Epidermal melanocyte (primary cell): ENCODE measurements around the gene SFMBT2.
"Not testable (repeated sequence)": the region's sequence is repeated elsewhere in the genome, so short reads cannot be mapped to it uniquely, and the experiment has no call there.

Source experiments
- DNase-seq: peaks from one replicate; pipeline ENCODE4 v3.0.0; 2011; ENCODE audit warnings: low spot score; ENCODE audit not compliant: insufficient read length

SFMBT2 gene

GRCh38 chr10:7401782-7402181 is 9.1 kb downstream of the SFMBT2 start:
- DNase-seq: no peak

GRCh38 chr10:7401156-7401555 is 9.7 kb downstream of the SFMBT2 start:
- DNase-seq: no peak

- no peak for DNase-seq
These were observed 10.6 kb downstream of the SFMBT2 start for GRCh38 chr10:7400068-7400715.

GRCh38 chr10:7399533-7399932 is 11.3 kb downstream of the SFMBT2 start:
- no peak for DNase-seq

- no peak for DNase-seq
These were observed 13.5 kb downstream of the SFMBT2 start for GRCh38 chr10:7397049-7398035.

GRCh38 chr10:7392301-7392700 is 18.5 kb downstream of the SFMBT2 start:
- DNase-seq: not testable (repeated sequence)

GRCh38 chr10:7391748-7392147 is 19.1 kb downstream of the SFMBT2 start:
- no peak for DNase-seq

- DNase-seq: not testable (repeated sequence)
These were observed 20.1 kb downstream of the SFMBT2 start for GRCh38 chr10:7390689-7391110.

GRCh38 chr10:7389844-7390243 is 21.0 kb downstream of the SFMBT2 start:
- no peak for DNase-seq

- no peak for DNase-seq
These were observed 21.5 kb downstream of the SFMBT2 start for GRCh38 chr10:7389346-7389745.

- DNase-seq: no peak
These were observed 22.2 kb downstream of the SFMBT2 start for GRCh38 chr10:7388602-7389001.

GRCh38 chr10:7388149-7388548 is 22.7 kb downstream of the SFMBT2 start:
- DNase-seq: not testable (repeated sequence)

GRCh38 chr10:7385114-7385513 is 25.7 kb downstream of the SFMBT2 start:
- no peak for DNase-seq

GRCh38 chr10:7383442-7383841 is 27.4 kb downstream of the SFMBT2 start:
- no peak for DNase-seq

GRCh38 chr10:7380704-7381241 is 30.1 kb downstream of the SFMBT2 start:
- DNase-seq: no peak

GRCh38 chr10:7378602-7379403 is 32.0 kb downstream of the SFMBT2 start:
- DNase-seq: no peak

GRCh38 chr10:7377614-7378248 is 33.1 kb downstream of the SFMBT2 start:
- DNase-seq: no peak

GRCh38 chr10:7374795-7375194 is 36.0 kb downstream of the SFMBT2 start:
- no peak for DNase-seq

GRCh38 chr10:7373039-7373438 is 37.8 kb downstream of the SFMBT2 start:
- DNase-seq: no peak

GRCh38 chr10:7372504-7372903 is 38.3 kb downstream of the SFMBT2 start:
- DNase-seq: no peak

- DNase-seq: no peak
These were observed 40.3 kb downstream of the SFMBT2 start for GRCh38 chr10:7370511-7370910.
